Measurements from ENCODE around the gene RAN.
"Not testable (repeated sequence)": the region's sequence is repeated elsewhere in the genome, so short reads cannot be mapped to it uniquely, and the experiment has no call there.

Gene RAN

GRCh38 chr12:130848785-130849305, 23.0 kb upstream of the RAN start:
- not testable (repeated sequence) for H3K4me1 ChIP-seq (ENCODE audit: control insufficient read depth in 1 of 2, insufficient read depth in 2 of 2, low read length in 2 of 2); H3K4me3 ChIP-seq (ENCODE audit: low read depth in 1 of 2, low read length in 2 of 2); H3K27me3 ChIP-seq (ENCODE audit: control insufficient read depth in 1 of 2, insufficient read depth in 2 of 2, low read length in 2 of 2); H3K9ac ChIP-seq (ENCODE audit: low read depth in 1 of 2, low read length in 2 of 2); H3K9me3 ChIP-seq (ENCODE audit: control insufficient read depth in 1 of 2, low read length in 2 of 2); H3K36me3 ChIP-seq (ENCODE audit: control insufficient read depth in 1 of 2, insufficient read depth in 2 of 2, low read length in 2 of 2); H3K27ac ChIP-seq (ENCODE audit: low read depth, low read length)

- H3K27me3 ChIP-seq (ENCODE audit: control insufficient read depth in 1 of 2, insufficient read depth in 2 of 2, low read length in 2 of 2): no peaks in the 10 kb centered on the region
- H3K36me3 ChIP-seq (ENCODE audit: control insufficient read depth in 1 of 2, insufficient read depth in 2 of 2, low read length in 2 of 2): no peaks in the 10 kb centered on the region
- no peak overlapping the region for H3K9ac ChIP-seq (ENCODE audit: low read depth in 1 of 2, low read length in 2 of 2)
- H3K9me3 ChIP-seq (ENCODE audit: control insufficient read depth in 1 of 2, low read length in 2 of 2): no peaks in the 10 kb centered on the region
- peaks cover 0 to 5% of the 10 kb centered on the region in 2 donors for H3K4me1 ChIP-seq (ENCODE audit: control insufficient read depth in 1 of 2, insufficient read depth in 2 of 2, low read length in 2 of 2)
- no peak overlapping the region for H3K4me3 ChIP-seq (ENCODE audit: low read depth in 1 of 2, low read length in 2 of 2)
- no peak overlapping the region for H3K27ac ChIP-seq (ENCODE audit: low read depth, low read length)
Observed at GRCh38 chr12:130849561-130850417, 22.1 kb upstream of the RAN start.

- no peak overlapping the region for H3K4me3 ChIP-seq (ENCODE audit: low read depth in 1 of 2, low read length in 2 of 2)
- H3K9ac ChIP-seq (ENCODE audit: low read depth in 1 of 2, low read length in 2 of 2): no peak overlapping the region
- no peaks in the 10 kb centered on the region for H3K9me3 ChIP-seq (ENCODE audit: control insufficient read depth in 1 of 2, low read length in 2 of 2)
- peaks cover 0 to 5% of the 10 kb centered on the region in 2 donors for H3K4me1 ChIP-seq (ENCODE audit: control insufficient read depth in 1 of 2, insufficient read depth in 2 of 2, low read length in 2 of 2)
- no peak overlapping the region for H3K27ac ChIP-seq (ENCODE audit: low read depth, low read length)
- H3K36me3 ChIP-seq (ENCODE audit: control insufficient read depth in 1 of 2, insufficient read depth in 2 of 2, low read length in 2 of 2): no peaks in the 10 kb centered on the region
- H3K27me3 ChIP-seq (ENCODE audit: control insufficient read depth in 1 of 2, insufficient read depth in 2 of 2, low read length in 2 of 2): no peaks in the 10 kb centered on the region
Observed at GRCh38 chr12:130850418-130851021, 21.3 kb upstream of the RAN start.

GRCh38 chr12:130856088-130856487, 15.8 kb upstream of the RAN start:
- H3K9me3 ChIP-seq (ENCODE audit: control insufficient read depth in 1 of 2, low read length in 2 of 2): no peaks in the 10 kb centered on the region
- no peak overlapping the region for H3K9ac ChIP-seq (ENCODE audit: low read depth in 1 of 2, low read length in 2 of 2)
- H3K27ac ChIP-seq (ENCODE audit: low read depth, low read length): no peak overlapping the region
- H3K4me1 ChIP-seq (ENCODE audit: control insufficient read depth in 1 of 2, insufficient read depth in 2 of 2, low read length in 2 of 2): no peaks in the 10 kb centered on the region
- H3K4me3 ChIP-seq (ENCODE audit: low read depth in 1 of 2, low read length in 2 of 2): no peak overlapping the region
- H3K27me3 ChIP-seq (ENCODE audit: control insufficient read depth in 1 of 2, insufficient read depth in 2 of 2, low read length in 2 of 2): no peaks in the 10 kb centered on the region
- H3K36me3 ChIP-seq (ENCODE audit: control insufficient read depth in 1 of 2, insufficient read depth in 2 of 2, low read length in 2 of 2): no peaks in the 10 kb centered on the region

- Histone ChIP-seq H3K4me1 (ENCODE audit: control insufficient read depth in 1 of 2, insufficient read depth in 2 of 2, low read length in 2 of 2) (no peaks in the 10 kb centered on the region), H3K9me3 (ENCODE audit: control insufficient read depth in 1 of 2, low read length in 2 of 2) (no peaks in the 10 kb centered on the region), H3K9ac (ENCODE audit: low read depth in 1 of 2, low read length in 2 of 2) (no peak overlapping the region), H3K36me3 (ENCODE audit: control insufficient read depth in 1 of 2, insufficient read depth in 2 of 2, low read length in 2 of 2) (no peaks in the 10 kb centered on the region), H3K27me3 (ENCODE audit: control insufficient read depth in 1 of 2, insufficient read depth in 2 of 2, low read length in 2 of 2) (no peaks in the 10 kb centered on the region), H3K4me3 (ENCODE audit: low read depth in 1 of 2, low read length in 2 of 2) (no peak overlapping the region), H3K27ac (ENCODE audit: low read depth, low read length) (no peak overlapping the region)
Observed at GRCh38 chr12:130858084-130858483, 13.8 kb upstream of the RAN start.

GRCh38 chr12:130859161-130859560, 12.7 kb upstream of the RAN start:
- Histone ChIP-seq H3K9me3 (ENCODE audit: control insufficient read depth in 1 of 2, low read length in 2 of 2) (no peaks in the 10 kb centered on the region), H3K4me1 (ENCODE audit: control insufficient read depth in 1 of 2, insufficient read depth in 2 of 2, low read length in 2 of 2) (no peaks in the 10 kb centered on the region), H3K27ac (ENCODE audit: low read depth, low read length) (no peak overlapping the region), H3K4me3 (ENCODE audit: low read depth in 1 of 2, low read length in 2 of 2) (no peak overlapping the region), H3K36me3 (ENCODE audit: control insufficient read depth in 1 of 2, insufficient read depth in 2 of 2, low read length in 2 of 2) (no peaks in the 10 kb centered on the region), H3K27me3 (ENCODE audit: control insufficient read depth in 1 of 2, insufficient read depth in 2 of 2, low read length in 2 of 2) (no peaks in the 10 kb centered on the region), H3K9ac (ENCODE audit: low read depth in 1 of 2, low read length in 2 of 2) (no peak overlapping the region)

GRCh38 chr12:130860311-130860710, 11.6 kb upstream of the RAN start:
- H3K4me1 ChIP-seq (ENCODE audit: control insufficient read depth in 1 of 2, insufficient read depth in 2 of 2, low read length in 2 of 2): no peaks in the 10 kb centered on the region
- no peak overlapping the region for H3K9ac ChIP-seq (ENCODE audit: low read depth in 1 of 2, low read length in 2 of 2)
- H3K4me3 ChIP-seq (ENCODE audit: low read depth in 1 of 2, low read length in 2 of 2): no peak overlapping the region
- H3K9me3 ChIP-seq (ENCODE audit: control insufficient read depth in 1 of 2, low read length in 2 of 2): no peaks in the 10 kb centered on the region
- H3K36me3 ChIP-seq (ENCODE audit: control insufficient read depth in 1 of 2, insufficient read depth in 2 of 2, low read length in 2 of 2): no peaks in the 10 kb centered on the region
- no peak overlapping the region for H3K27ac ChIP-seq (ENCODE audit: low read depth, low read length)
- H3K27me3 ChIP-seq (ENCODE audit: control insufficient read depth in 1 of 2, insufficient read depth in 2 of 2, low read length in 2 of 2): no peaks in the 10 kb centered on the region

- H3K27ac ChIP-seq (ENCODE audit: low read depth, low read length): no peak overlapping the region
- no peaks in the 10 kb centered on the region for H3K36me3 ChIP-seq (ENCODE audit: control insufficient read depth in 1 of 2, insufficient read depth in 2 of 2, low read length in 2 of 2)
- H3K9ac ChIP-seq (ENCODE audit: low read depth in 1 of 2, low read length in 2 of 2): no peak overlapping the region
- H3K9me3 ChIP-seq (ENCODE audit: control insufficient read depth in 1 of 2, low read length in 2 of 2): no peaks in the 10 kb centered on the region
- H3K27me3 ChIP-seq (ENCODE audit: control insufficient read depth in 1 of 2, insufficient read depth in 2 of 2, low read length in 2 of 2): no peaks in the 10 kb centered on the region
- no peaks in the 10 kb centered on the region for H3K4me1 ChIP-seq (ENCODE audit: control insufficient read depth in 1 of 2, insufficient read depth in 2 of 2, low read length in 2 of 2)
- H3K4me3 ChIP-seq (ENCODE audit: low read depth in 1 of 2, low read length in 2 of 2): no peak overlapping the region
Observed at GRCh38 chr12:130862161-130862560, 9.7 kb upstream of the RAN start.

GRCh38 chr12:130862771-130863170, 9.1 kb upstream of the RAN start:
- H3K27me3 ChIP-seq (ENCODE audit: control insufficient read depth in 1 of 2, insufficient read depth in 2 of 2, low read length in 2 of 2); H3K4me1 ChIP-seq (ENCODE audit: control insufficient read depth in 1 of 2, insufficient read depth in 2 of 2, low read length in 2 of 2); H3K36me3 ChIP-seq (ENCODE audit: control insufficient read depth in 1 of 2, insufficient read depth in 2 of 2, low read length in 2 of 2); H3K9me3 ChIP-seq (ENCODE audit: control insufficient read depth in 1 of 2, low read length in 2 of 2); H3K4me3 ChIP-seq (ENCODE audit: low read depth in 1 of 2, low read length in 2 of 2); H3K27ac ChIP-seq (ENCODE audit: low read depth, low read length); H3K9ac ChIP-seq (ENCODE audit: low read depth in 1 of 2, low read length in 2 of 2): not testable (repeated sequence)

- H3K27ac ChIP-seq (ENCODE audit: low read depth, low read length): no peak overlapping the region
- no peaks in the 10 kb centered on the region for H3K27me3 ChIP-seq (ENCODE audit: control insufficient read depth in 1 of 2, insufficient read depth in 2 of 2, low read length in 2 of 2)
- H3K9ac ChIP-seq (ENCODE audit: low read depth in 1 of 2, low read length in 2 of 2): no peak overlapping the region
- H3K4me1 ChIP-seq (ENCODE audit: control insufficient read depth in 1 of 2, insufficient read depth in 2 of 2, low read length in 2 of 2): no peaks in the 10 kb centered on the region
- no peaks in the 10 kb centered on the region for H3K36me3 ChIP-seq (ENCODE audit: control insufficient read depth in 1 of 2, insufficient read depth in 2 of 2, low read length in 2 of 2)
- no peaks in the 10 kb centered on the region for H3K9me3 ChIP-seq (ENCODE audit: control insufficient read depth in 1 of 2, low read length in 2 of 2)
- H3K4me3 ChIP-seq (ENCODE audit: low read depth in 1 of 2, low read length in 2 of 2): no peak overlapping the region
Observed at GRCh38 chr12:130863298-130863697, 8.6 kb upstream of the RAN start.

Measured in duodenal mucosa (tissue), 2 donors.